ENCODE results near the gene PTPRM. TPM values are rescaled to one million over a fixed set of nuclear protein-coding genes. Genes with fewer than 3 reads are reported as not detected.

PTPRM gene
- total RNA-seq, 2 donors from 2014 or later = 80.1 to 106 TPM

GRCh38 chr18:7559709-7560319 lies 7.3 kb upstream of the PTPRM start:
- Histone ChIP-seq H3K27ac (no peak overlapping the region), H3K36me3 (no peaks in the 10 kb centered on the region), H3K4me1 (no peaks in the 10 kb centered on the region), H3K27me3 (no peaks in the 10 kb centered on the region), H3K9me3 (no peaks in the 10 kb centered on the region), H3K4me3 (no peak overlapping the region)
- no peak for DNase-seq (ENCODE audit: low spot score)
- no peak for TF ChIP-seq CTCF (IDR thresholded peaks at IDR 0.05)

DNA sequence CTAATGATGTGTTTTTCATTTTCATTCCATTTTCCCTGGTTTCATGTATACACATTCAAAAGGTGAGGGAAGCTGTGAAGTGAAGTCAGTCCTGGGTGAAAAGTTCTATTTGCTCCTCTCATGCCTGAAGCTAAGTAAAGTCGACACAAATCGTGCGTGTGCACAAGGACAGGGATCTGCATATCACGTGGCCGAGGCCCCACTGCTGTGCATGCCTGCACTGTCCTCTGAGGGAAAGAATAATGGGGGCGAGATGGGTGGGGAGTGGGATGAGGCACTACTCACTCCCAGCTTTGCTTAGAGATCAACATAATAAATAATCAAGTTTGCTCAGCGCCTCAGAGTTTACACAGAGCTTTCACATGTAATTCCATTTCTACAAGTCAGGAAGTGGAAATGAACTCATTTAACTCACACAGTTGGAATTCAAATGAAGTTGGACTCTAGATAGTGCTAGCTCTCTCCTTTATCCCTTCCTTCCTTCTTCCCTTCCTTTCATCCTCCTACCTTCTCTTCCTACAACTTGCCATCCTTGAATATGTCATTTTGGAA lies 5.1 kb upstream of the PTPRM start:
- no peaks in the 10 kb centered on the region for H3K36me3 ChIP-seq
- TF ChIP-seq CTCF (IDR thresholded peaks at IDR 0.05) = no peak
- no peaks in the 10 kb centered on the region for H3K27me3 ChIP-seq
- peaks cover 0 to 10% of the 10 kb centered on the region in 2 donors for H3K4me1 ChIP-seq
- no peaks in the 10 kb centered on the region for H3K9me3 ChIP-seq
- no peak overlapping the region for H3K27ac ChIP-seq
- no peak for DNase-seq (ENCODE audit: low spot score)
- no peak overlapping the region for H3K4me3 ChIP-seq

- DNase-seq (ENCODE audit: low spot score) = no peak
- Histone ChIP-seq H3K4me1 (peaks cover 0 to 10% of the 10 kb centered on the region in 2 donors), H3K27me3 (no peaks in the 10 kb centered on the region), H3K9me3 (no peaks in the 10 kb centered on the region), H3K27ac (no peak overlapping the region), H3K4me3 (no peak overlapping the region), H3K36me3 (no peaks in the 10 kb centered on the region)
- no peak for TF ChIP-seq CTCF (IDR thresholded peaks at IDR 0.05)
Measured at GRCh38 chr18:7562491-7562890, 4.6 kb upstream of the PTPRM start.

DNA sequence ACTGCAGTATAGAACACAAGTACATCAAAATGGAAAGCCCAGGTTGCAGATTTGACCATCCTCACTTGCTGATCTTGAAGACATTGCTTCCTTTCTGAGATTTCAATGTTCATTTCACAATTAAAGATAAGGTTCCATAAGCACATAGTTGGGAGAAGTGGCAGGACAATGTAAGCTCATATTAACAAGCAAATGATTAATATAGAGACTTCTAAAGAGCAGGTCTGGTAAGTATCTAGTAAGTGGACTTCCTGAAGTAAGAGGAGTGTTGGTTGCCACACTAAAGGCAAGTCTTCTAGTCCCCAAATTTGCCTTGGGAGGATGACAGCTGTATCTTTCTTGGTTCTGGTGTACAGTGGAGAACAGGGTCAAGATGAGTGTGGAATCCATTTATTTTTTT lies 1.4 kb upstream of the PTPRM start:
- H3K9me3 ChIP-seq = no peaks in the 10 kb centered on the region
- TF ChIP-seq CTCF (IDR thresholded peaks at IDR 0.05) = no peak
- H3K27ac ChIP-seq = peak overlapping the region; percentile 98 to 99
- peaks cover 0 to 19% of the 10 kb centered on the region in 2 donors for H3K4me1 ChIP-seq
- no peaks in the 10 kb centered on the region for H3K36me3 ChIP-seq
- no peak for DNase-seq (ENCODE audit: low spot score)
- H3K4me3 ChIP-seq = peak overlapping the region in 1 of 2 donors; percentile 91
- H3K27me3 ChIP-seq = no peaks in the 10 kb centered on the region

GRCh38 chr18:7566244-7566566 lies 911 bp upstream of the PTPRM start:
- Histone ChIP-seq H3K4me1 (peaks cover 0 to 19% of the 10 kb centered on the region in 2 donors), H3K27me3 (no peaks in the 10 kb centered on the region), H3K27ac (peak overlapping the region; percentile 98 to 99), H3K9me3 (no peaks in the 10 kb centered on the region), H3K36me3 (no peaks in the 10 kb centered on the region), H3K4me3 (peak overlapping the region; percentile 63 to 91)
- no peak for DNase-seq (ENCODE audit: low spot score)
- no peak for TF ChIP-seq CTCF (IDR thresholded peaks at IDR 0.05)

Data from right atrium auricular region (tissue), 2 donors.